DND-41 (cell line): ENCODE results near the gene TET2.

Source experiments
- ATAC-seq: fragments of 200-7000 bp; cut with Tn5 transposase; 3 replicates; pipeline ENCODE4 v1.9.1; 2021; ENCODE audit warnings: low read depth; ENCODE audit not compliant: insufficient read depth
- DNase-seq: peaks from one replicate; pipeline ENCODE4 v3.0.0-alpha.2; 2020
- H2AFZ ChIP-seq: 2 replicates; pipeline ENCODE4 v1.6.0; 2012; ENCODE audit warnings: low read depth, low read length
- H3K27ac ChIP-seq: 2 replicates; pipeline ENCODE4 v1.5.1; 2012; ENCODE audit warnings: low read length, inconsistent platforms
- H3K27me3 ChIP-seq: fragments of 200-600 bp; sonication (generic); 2 replicates; pipeline ENCODE4 v1.6.0; 2012; ENCODE audit warnings: low read length, mild to moderate bottlenecking, inconsistent platforms; ENCODE audit not compliant: insufficient read depth, poor library complexity
- H3K36me3 ChIP-seq: 2 replicates; pipeline ENCODE4 v1.5.1; 2012; ENCODE audit warnings: low read length, inconsistent platforms; ENCODE audit not compliant: insufficient read depth
- H3K4me1 ChIP-seq: 2 replicates; pipeline ENCODE4 v1.5.1; 2012; ENCODE audit warnings: mild to moderate bottlenecking, low read length; ENCODE audit not compliant: insufficient read depth
- H3K4me2 ChIP-seq: 2 replicates; pipeline ENCODE4 v1.6.0; 2012; ENCODE audit warnings: mild to moderate bottlenecking, moderate library complexity, low read length, inconsistent platforms; ENCODE audit not compliant: insufficient read depth
- H3K4me3 ChIP-seq, 2 experiments: fragments of 200-600 bp in 1 of 2; shearing (Covaris generic) in 1 of 2; 2 replicates each; pipeline ENCODE4 v1.5.1; 2012 to 2016; ENCODE audit warnings: inconsistent platforms in 2 of 2, low read length in 2 of 2, mild to moderate bottlenecking in 2 of 2, low read depth in 1 of 2, moderate library complexity in 1 of 2
- H3K79me2 ChIP-seq: 2 replicates; pipeline ENCODE4 v1.6.0; 2012; ENCODE audit warnings: low read length, inconsistent platforms; ENCODE audit not compliant: insufficient read depth
- H3K9ac ChIP-seq: 2 replicates; pipeline ENCODE4 v1.6.0; 2012; ENCODE audit warnings: low read depth, mild to moderate bottlenecking, inconsistent platforms, low read length, moderate library complexity
- H3K9me3 ChIP-seq: 2 replicates; pipeline ENCODE4 v1.5.1; 2012; ENCODE audit warnings: low read length, moderate library complexity, mild to moderate bottlenecking, inconsistent platforms; ENCODE audit not compliant: insufficient read depth, severe bottlenecking
- H4K20me1 ChIP-seq: 2 replicates; pipeline ENCODE4 v1.6.0; 2012; ENCODE audit warnings: low read length; ENCODE audit not compliant: insufficient read depth
- EZH2 ChIP-seq: IDR thresholded peaks from 3 replicates; pipeline ENCODE4 v1.6.1; 2012; ENCODE audit warnings: borderline replicate concordance, low read depth, mild to moderate bottlenecking, moderate library complexity, low read length, inconsistent platforms; ENCODE audit not compliant: severe bottlenecking
- TF ChIP-seq, protein P1 (sequence below): IDR thresholded peaks from 2 replicates; pipeline ENCODE4 v1.5.1; 2012; ENCODE audit warnings: borderline replicate concordance, low read length, moderate library complexity, mild to moderate bottlenecking; ENCODE audit not compliant: poor library complexity, severe bottlenecking; ENCODE audit errors: extremely low read depth

Gene TET2

GRCh38 chr4:105108971-105109370 is 37.7 kb upstream of the TET2 start:
- TF ChIP-seq EZH2, result no peak
- TF ChIP-seq, protein P1, sequence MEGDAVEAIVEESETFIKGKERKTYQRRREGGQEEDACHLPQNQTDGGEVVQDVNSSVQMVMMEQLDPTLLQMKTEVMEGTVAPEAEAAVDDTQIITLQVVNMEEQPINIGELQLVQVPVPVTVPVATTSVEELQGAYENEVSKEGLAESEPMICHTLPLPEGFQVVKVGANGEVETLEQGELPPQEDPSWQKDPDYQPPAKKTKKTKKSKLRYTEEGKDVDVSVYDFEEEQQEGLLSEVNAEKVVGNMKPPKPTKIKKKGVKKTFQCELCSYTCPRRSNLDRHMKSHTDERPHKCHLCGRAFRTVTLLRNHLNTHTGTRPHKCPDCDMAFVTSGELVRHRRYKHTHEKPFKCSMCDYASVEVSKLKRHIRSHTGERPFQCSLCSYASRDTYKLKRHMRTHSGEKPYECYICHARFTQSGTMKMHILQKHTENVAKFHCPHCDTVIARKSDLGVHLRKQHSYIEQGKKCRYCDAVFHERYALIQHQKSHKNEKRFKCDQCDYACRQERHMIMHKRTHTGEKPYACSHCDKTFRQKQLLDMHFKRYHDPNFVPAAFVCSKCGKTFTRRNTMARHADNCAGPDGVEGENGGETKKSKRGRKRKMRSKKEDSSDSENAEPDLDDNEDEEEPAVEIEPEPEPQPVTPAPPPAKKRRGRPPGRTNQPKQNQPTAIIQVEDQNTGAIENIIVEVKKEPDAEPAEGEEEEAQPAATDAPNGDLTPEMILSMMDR, result no peak

GRCh38 chr4:105112274-105112673 is 34.4 kb upstream of the TET2 start:
- Histone ChIP-seq H3K36me3 (no peaks in the 10 kb centered on the region), H3K4me2 (no peak overlapping the region), H3K9me3 (no peaks in the 10 kb centered on the region), H2AFZ (no peak overlapping the region), H3K79me2 (no peaks in the 10 kb centered on the region), H3K4me1 (no peaks in the 10 kb centered on the region), H3K4me3 (no peak overlapping the region), H4K20me1 (no peaks in the 10 kb centered on the region), H3K27me3 (no peaks in the 10 kb centered on the region), H3K9ac (no peak overlapping the region), H3K27ac (no peak overlapping the region)
- no peak for ATAC-seq
- no peak for DNase-seq
- no peak for TF ChIP-seq EZH2
- TF ChIP-seq, protein P1, result no peak

More at GRCh38 chr4:105108971-105109370, 37.7 kb upstream of the TET2 start:
- no peak for DNase-seq
- no peaks in the 10 kb centered on the region for H4K20me1 ChIP-seq
- no peak overlapping the region for H3K27ac ChIP-seq
- H3K79me2 ChIP-seq, result no peaks in the 10 kb centered on the region
- no peak for ATAC-seq
- H3K9ac ChIP-seq, result no peak overlapping the region
- H3K36me3 ChIP-seq, result no peaks in the 10 kb centered on the region
- H3K4me3 ChIP-seq, result no peak overlapping the region
- no peaks in the 10 kb centered on the region for H3K9me3 ChIP-seq
- no peak overlapping the region for H2AFZ ChIP-seq
- no peaks in the 10 kb centered on the region for H3K27me3 ChIP-seq
- no peak overlapping the region for H3K4me2 ChIP-seq
- no peaks in the 10 kb centered on the region for H3K4me1 ChIP-seq

DNA sequence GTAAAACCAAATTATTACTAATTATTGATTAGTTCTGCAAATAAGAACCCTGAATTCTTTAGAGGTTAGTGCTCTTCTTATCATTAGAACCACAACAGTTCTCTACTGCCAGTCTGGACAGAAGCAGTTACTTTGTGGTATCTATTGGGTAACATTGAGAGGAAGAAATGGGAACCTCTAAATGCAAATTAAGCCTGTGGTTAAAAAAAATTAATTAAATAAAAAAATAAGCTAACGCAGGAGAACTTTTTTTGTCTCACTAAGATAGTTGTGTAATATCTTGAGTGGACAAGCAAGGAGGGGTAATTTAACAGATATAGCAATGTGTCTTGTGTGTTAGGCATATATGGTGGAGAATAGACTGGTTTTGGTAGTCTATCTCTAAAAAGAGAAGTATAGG is 32.9 kb upstream of the TET2 start:
- TF ChIP-seq, protein P1, result no peak
- no peak for TF ChIP-seq EZH2

GRCh38 chr4:105116616-105117319 is 29.9 kb upstream of the TET2 start:
- DNase-seq (no peak), ATAC-seq (no peak)
- Histone ChIP-seq H3K27ac (no peak overlapping the region), H2AFZ (no peak overlapping the region), H3K36me3 (no peaks in the 10 kb centered on the region), H3K4me3 (no peak overlapping the region), H3K4me1 (no peaks in the 10 kb centered on the region), H3K4me2 (no peak overlapping the region), H4K20me1 (no peaks in the 10 kb centered on the region), H3K9me3 (no peaks in the 10 kb centered on the region), H3K27me3 (no peaks in the 10 kb centered on the region), H3K79me2 (no peaks in the 10 kb centered on the region), H3K9ac (no peak overlapping the region)
- TF ChIP-seq, protein P1, result no peak
- TF ChIP-seq EZH2, result no peak

More for the DNA sequence above, 32.9 kb upstream of the TET2 start:
- Histone ChIP-seq H2AFZ (no peak overlapping the region), H3K4me3 (no peak overlapping the region), H3K79me2 (no peaks in the 10 kb centered on the region), H3K36me3 (no peaks in the 10 kb centered on the region), H3K4me2 (no peak overlapping the region), H4K20me1 (no peaks in the 10 kb centered on the region), H3K9me3 (no peaks in the 10 kb centered on the region), H3K27ac (no peak overlapping the region), H3K4me1 (no peaks in the 10 kb centered on the region), H3K27me3 (no peaks in the 10 kb centered on the region), H3K9ac (no peak overlapping the region)
- ATAC-seq, result no peak
- DNase-seq, result no peak
